ENCODE results near the gene ERGIC3.
"Not testable (repeated sequence)": the region's sequence is repeated elsewhere in the genome, so short reads cannot be mapped to it uniquely, and the experiment has no call there.

Gene ERGIC3

DNA sequence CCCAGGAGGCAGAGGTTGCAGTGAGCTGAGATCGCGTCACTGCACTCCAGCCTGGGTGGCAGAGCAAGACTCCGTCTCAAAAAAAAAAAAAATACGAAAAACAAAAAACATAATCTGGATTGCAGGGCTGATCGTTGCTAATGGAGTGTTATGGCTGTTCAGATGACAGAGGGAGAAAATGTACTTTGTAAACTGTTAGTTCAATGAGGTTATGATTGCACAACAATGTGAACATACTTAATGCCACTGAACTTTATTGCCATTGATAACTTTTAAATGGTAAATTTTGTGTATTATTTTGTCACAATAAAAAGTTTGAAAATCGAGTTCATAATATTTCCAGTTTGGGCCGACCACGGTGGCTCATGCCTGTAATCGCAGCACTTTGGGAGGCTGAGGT, 22.9 kb upstream of the ERGIC3 start:
- no peak for DNase-seq

DNA sequence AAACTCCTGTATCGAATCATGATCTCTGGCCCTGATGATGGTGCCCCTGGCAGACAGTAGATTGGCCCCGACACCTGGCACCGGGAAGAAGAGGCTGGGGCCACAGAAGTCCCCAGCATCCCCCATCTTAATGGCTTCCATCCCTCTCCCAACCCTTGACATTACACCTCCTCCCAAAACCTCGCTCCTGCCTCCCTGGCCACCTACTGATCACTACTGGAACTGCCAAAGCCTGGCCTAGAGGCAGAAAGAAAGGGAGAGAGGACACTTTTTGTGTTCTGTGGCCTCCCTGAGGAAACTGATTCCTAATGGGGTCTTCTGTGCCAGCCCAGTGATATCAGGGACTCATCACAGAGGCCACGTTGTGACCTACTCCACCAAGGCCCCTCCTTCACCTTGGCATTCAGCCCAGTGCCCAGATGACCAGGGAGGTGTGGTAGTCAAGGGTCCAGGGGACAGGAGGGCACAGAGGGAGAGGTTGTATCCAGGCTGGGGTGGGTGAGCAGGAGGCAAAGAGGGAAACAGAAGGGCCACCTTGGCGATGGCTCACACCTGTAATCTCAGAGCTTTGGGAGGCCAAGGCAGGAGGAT, 18.5 kb upstream of the ERGIC3 start:
- no peak for DNase-seq

- no peak for DNase-seq
Measured at GRCh38 chr20:35525639-35526038, 16.2 kb upstream of the ERGIC3 start.

- DNase-seq = no peak
Measured at GRCh38 chr20:35527122-35527769, 14.6 kb upstream of the ERGIC3 start.

- no peak for DNase-seq
Measured at GRCh38 chr20:35529552-35529951, 12.3 kb upstream of the ERGIC3 start, which contains the start of gene C20orf173. Gene C20orf173, minus strand, starts transcription at chr20:35529652. Its CDS starts 279 bp downstream, at chr20:35529373.

GRCh38 chr20:35539756-35540212, 2.1 kb upstream of the ERGIC3 start:
- DNase-seq = no peak

DNA sequence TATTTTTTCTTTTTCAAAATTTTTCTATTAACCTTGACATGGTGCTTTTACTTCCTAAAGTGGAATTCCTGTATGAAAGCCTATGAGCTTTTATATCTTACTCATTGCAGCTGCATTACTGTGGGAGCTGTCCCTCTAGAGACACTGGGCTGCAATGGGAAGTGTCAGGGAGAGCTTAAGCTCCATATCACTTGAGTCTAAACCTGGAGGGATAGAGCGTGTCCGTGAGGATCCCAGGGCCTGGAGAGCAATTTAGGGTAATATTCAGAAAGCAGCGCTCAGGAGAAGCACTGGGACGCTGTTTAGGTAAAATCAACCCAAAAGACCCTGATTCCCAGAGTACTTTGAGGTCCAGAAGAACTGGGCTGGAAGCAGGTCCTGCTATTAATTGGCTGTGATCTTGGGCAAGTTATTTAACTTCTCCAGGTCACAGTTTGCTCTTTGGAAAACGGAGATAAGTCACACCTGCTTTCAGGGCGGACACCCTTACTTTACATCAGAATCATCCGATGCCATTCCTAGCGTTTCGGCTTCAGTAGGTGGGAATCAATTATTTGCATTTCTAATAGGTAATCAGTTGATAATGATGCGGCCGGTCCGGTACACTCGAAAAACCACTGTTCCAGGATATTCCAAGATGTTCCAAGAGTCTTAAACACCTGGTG, 628 bp upstream of the ERGIC3 start:
- no peak for DNase-seq

DNA sequence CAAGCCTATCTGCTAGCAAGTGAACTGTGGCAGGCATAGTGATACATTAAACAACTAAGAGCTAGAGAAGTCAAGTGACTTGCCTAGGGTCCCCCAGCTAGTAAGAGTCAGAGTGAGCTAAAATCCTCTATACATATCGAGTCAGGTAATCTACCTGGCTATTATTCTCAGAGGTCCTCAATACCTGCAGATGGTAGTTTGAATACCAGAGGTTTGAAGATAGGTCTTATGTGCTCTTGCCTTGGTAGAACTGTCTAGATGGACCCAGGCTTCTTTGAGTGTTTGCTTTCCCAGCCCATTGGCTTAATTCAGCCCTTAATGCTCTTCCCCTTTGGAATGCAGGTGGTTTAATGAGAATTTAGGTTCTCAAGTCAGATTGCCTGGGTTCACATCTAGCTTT, 1.1 kb downstream of the ERGIC3 start:
- DNase-seq = no peak

DNA sequence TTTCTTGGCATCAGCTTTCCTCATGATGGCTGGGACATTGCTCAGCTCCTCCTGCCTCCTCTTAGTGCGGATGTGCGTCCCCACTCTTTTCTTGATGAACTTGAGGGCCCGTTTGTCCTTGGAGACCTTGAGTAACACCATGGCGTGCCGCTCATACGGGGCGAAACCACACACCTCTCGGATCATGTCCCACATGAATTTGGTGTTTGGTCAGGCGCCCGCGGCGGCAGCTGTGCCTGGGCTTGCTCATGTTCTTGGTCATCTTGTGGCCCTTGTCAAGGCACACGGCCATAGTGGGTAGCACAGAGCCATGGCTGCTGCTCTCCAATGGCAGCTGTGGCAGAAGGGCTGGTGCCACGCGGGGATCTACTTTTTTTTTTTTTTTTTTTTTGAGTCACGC, 2.6 kb downstream of the ERGIC3 start:
- DNase-seq = no peak

DNA sequence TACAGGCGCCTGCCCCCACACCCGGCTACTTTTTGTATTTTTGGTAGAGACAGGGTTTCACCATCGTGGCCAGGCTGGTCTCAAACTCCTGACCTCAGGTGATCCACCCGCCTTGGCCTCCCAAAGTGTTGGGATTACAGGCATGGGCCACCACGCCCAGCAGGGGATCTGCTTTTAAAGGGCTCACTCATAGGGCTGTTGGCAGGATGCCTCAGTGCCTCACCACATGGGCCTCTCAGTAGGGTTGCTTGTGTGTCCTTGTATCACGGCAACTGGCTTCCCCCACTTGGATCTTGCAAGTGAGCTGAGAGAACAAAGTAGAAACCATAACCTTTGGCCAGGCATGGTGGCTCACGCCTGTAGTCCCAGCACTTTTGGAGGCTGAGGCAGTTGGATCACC, 3.1 kb downstream of the ERGIC3 start:
- DNase-seq = not testable (repeated sequence)

GRCh38 chr20:35546127-35546526, 4.2 kb downstream of the ERGIC3 start:
- DNase-seq = no peak

DNA sequence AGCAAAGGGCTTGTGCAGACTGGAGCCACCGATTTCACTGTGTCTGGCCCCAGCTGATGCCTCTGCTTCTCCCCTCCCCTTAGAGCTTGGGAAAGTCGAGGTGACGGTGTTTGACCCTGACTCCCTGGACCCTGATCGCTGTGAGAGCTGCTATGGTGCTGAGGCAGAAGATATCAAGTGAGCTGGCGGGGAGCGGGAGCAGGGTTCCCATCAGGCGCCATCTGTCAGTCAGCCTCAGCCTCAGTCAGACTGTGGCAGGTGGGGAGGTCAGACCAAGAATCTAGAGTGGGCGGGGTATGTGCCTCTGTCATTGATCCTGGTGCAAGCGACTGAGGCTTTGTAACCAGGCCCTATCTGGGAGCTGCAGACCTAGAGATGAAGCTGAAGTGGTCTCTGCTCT, 5.5 kb downstream of the ERGIC3 start:
- DNase-seq = no peak

DNA sequence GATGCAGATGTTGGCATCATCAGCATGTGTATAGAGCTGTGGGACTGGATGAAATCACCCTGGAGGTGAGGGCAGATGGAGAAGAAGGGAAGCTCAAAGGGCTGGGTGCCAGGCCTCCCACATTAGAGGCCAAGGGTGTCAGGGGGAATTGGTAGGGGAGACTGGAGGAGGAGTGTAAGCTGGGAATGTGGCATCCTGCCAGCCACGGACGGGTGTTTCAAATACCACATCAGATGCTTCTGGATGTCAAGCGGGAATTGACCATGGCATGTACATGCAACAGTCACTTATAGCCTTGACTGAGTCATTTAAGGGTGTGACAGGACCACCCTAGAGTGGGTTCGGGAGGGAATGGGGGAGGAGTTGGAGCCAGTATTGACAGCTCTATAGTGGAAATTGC, 9.6 kb downstream of the ERGIC3 start:
- DNase-seq = no peak

- no peak for DNase-seq
Measured at GRCh38 chr20:35552914-35553313, 11.0 kb downstream of the ERGIC3 start.

GRCh38 chr20:35555461-35555860, 13.6 kb downstream of the ERGIC3 start:
- DNase-seq = not testable (repeated sequence)

- DNase-seq = no peak
Measured at GRCh38 chr20:35555951-35556645, 14.2 kb downstream of the ERGIC3 start.

GRCh38 chr20:35556871-35557270, 15.0 kb downstream of the ERGIC3 start:
- no peak for DNase-seq

DNA sequence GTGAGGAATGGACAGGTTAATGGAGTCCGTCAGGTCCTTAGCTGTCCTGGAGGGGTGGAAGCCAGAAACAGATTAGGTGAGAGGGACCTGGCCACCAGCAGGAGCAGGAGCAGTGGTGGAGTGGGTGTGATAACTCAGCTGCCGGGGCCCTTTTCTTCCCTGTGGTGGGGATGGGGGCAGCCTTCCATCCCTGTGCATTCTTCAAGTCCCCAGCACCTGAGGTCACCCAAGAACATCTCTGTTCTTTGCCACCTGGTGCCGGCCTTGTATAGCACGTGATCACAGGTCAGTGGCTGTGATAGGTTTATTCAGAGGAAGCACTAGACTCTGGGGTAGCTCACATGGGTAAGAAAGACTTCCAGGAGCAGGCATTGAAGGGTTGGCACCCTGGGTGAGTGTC, 16.6 kb downstream of the ERGIC3 start:
- no peak for DNase-seq

DNA sequence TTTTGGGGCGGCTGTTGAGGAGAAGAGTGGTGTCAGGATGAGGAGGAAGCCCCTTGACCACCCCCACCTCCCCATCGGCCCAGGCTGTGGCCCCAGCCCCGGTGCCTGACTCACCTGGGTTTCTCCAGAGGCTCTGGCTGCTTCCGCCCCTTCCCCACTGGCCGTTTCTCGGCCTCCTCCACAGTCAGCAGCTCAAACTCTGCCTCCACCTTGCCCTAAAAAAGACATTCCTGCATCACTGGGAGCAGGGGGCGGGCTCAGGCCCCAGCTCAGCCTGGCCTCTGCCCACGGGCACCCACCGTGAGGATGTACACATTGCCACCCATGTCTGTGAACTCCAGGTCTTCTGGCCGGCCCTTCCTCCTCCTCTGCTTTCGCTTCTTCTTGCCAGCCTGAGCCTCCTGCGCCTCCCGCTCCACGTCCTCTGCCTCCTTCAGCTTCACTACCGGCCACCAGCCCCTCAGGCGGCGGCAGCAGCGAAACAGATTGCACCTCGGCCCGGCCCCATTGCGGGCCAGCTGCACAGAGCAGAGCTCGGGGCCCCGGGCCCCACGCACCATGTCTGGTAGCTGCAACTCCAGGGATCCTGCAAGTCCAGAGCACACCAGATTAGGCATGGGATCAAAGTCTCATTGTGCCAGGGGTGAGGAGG, 17.3 kb downstream of the ERGIC3 start:
- DNase-seq = no peak

DNA sequence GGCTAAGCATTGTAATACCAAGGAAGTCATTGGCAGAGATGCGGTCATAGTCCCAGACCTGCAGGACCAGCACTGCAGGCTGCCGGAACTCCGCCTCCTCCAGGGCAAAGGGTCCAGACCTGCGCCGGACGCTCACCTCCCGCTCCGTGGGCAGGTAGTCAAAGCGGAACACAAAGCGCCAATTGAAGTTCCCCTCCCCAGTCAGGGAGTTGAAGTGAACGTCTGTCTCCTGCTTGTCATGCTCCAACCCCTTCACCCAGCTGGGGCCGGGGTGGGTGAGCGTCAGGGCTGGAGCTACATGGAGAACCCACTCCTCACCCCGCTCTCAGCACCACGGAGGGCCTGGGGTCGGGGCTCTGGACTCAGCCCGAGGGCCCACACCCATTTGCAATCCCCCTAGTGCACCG, 18.2 kb downstream of the ERGIC3 start:
- no peak for DNase-seq

- no peak for DNase-seq
Measured at GRCh38 chr20:35560541-35560940, 18.7 kb downstream of the ERGIC3 start.

DNA sequence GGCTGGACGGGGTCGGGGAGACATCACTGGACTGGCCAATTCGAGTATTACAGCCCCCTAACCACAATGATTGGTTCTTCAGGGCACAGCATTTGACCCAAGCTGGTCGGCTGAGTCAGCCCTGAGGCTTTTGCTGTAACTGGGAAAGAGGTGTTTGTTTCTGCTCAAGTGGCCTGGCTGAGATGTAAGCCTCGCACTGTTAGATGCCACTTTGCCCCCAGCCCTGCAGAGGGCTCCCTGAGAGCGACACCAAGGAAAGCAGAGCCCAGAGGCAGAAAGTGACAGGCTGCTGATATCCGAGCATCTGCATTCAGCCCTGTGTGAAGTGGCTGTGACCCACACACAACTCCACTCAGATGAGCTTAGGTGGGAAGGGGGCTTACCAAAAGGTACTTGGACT, 19.4 kb downstream of the ERGIC3 start:
- no peak for DNase-seq

DNA sequence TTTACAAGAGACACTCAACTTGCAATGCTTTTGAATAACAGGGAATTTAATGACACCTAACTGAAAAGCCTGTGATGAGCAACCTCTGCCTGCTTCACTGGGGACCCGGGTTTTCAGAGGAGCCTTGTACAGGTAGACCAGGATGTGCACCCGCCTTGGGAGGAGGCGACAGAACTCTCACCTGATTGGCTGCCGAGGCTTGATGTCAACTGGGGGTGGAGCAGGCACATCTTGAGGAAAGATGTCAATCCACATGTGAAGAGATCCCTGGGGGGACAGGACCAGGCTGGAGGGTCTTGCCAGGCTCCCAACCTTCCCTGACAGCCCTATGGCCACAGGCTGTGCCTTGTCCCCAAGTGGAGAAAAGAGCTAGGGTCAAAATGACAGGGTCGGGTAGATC, 19.8 kb downstream of the ERGIC3 start:
- no peak for DNase-seq

Data from activated effector memory CD4-positive, alpha-beta T cell treated with Interleukin-2 at 50 U/mL for 16 hours (primary cell).